ENCODE measurements around the gene MUC6.

The MUC6 gene

DNA sequence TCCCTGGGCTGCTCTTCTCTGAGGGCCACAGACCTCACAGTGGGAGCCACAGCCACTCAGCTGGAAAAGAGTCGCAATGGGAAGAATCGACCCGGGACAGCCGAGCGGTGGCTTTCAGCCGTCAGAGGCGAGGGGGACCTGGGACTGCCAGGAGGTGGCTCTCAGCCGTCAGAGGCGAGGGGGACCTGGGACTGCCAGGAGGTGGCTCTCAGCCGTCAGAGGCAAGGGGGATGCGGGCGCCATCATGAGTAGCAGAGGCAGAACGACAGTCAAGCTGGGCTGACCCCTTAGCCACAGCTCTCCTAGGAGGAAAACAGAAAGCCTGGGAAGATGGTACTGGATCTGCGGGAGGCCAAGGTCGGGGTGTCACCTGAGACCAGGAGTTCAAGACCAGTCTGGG lies 23.2 kb upstream of the MUC6 start:
- H3K4me3 ChIP-seq (ENCODE audit: insufficient read depth, low read depth, low read length, poor library complexity, severe bottlenecking) = no peak overlapping the region
- H3K4me1 ChIP-seq (ENCODE audit: control insufficient read depth, insufficient read depth, low read length, poor library complexity, severe bottlenecking) = no peaks in the 10 kb centered on the region
- no peaks in the 10 kb centered on the region for H3K9me3 ChIP-seq (ENCODE audit: control insufficient read depth, low read length)
- no peak overlapping the region for H3K27ac ChIP-seq (ENCODE audit: insufficient read depth, low read length, poor library complexity, severe bottlenecking)
- DNase-seq = no peak
- H3K36me3 ChIP-seq (ENCODE audit: control insufficient read depth, insufficient read depth, low read length) = no peaks in the 10 kb centered on the region
- H3K27me3 ChIP-seq (replicated peaks; ENCODE audit: control insufficient read depth, insufficient read depth, low read length, poor library complexity, severe bottlenecking) = no peaks in the 10 kb centered on the region

DNA sequence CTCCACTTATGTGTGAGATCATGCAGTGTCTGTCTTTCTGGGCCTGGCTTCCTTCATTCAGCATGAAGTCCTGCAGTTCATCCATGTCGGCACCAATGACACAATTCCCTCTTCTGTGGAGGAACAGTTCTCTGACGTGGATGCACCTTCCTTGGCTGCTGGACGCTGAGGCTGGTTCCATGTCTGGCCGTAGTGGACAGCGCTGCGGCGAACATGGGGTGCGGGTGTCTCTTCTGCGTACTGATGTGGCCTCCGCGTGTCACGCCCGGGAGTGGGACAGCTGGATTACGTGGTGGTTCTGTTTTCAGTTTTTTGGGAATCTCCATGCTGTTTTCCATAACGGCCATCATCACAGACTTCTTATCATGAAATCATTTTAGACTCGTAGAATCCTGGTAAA lies 21.3 kb upstream of the MUC6 start:
- no peak for DNase-seq
- Histone ChIP-seq H3K27ac (ENCODE audit: insufficient read depth, low read length, poor library complexity, severe bottlenecking) (no peak overlapping the region), H3K27me3 (replicated peaks; ENCODE audit: control insufficient read depth, insufficient read depth, low read length, poor library complexity, severe bottlenecking) (no peaks in the 10 kb centered on the region), H3K36me3 (ENCODE audit: control insufficient read depth, insufficient read depth, low read length) (no peaks in the 10 kb centered on the region), H3K4me1 (ENCODE audit: control insufficient read depth, insufficient read depth, low read length, poor library complexity, severe bottlenecking) (no peaks in the 10 kb centered on the region), H3K4me3 (ENCODE audit: insufficient read depth, low read depth, low read length, poor library complexity, severe bottlenecking) (no peak overlapping the region), H3K9me3 (ENCODE audit: control insufficient read depth, low read length) (no peaks in the 10 kb centered on the region)

- Histone ChIP-seq H3K9me3 (ENCODE audit: control insufficient read depth, low read length) (no peaks in the 10 kb centered on the region), H3K36me3 (ENCODE audit: control insufficient read depth, insufficient read depth, low read length) (no peaks in the 10 kb centered on the region), H3K27me3 (replicated peaks; ENCODE audit: control insufficient read depth, insufficient read depth, low read length, poor library complexity, severe bottlenecking) (no peaks in the 10 kb centered on the region), H3K27ac (ENCODE audit: insufficient read depth, low read length, poor library complexity, severe bottlenecking) (no peak overlapping the region), H3K4me3 (ENCODE audit: insufficient read depth, low read depth, low read length, poor library complexity, severe bottlenecking) (no peak overlapping the region), H3K4me1 (ENCODE audit: control insufficient read depth, insufficient read depth, low read length, poor library complexity, severe bottlenecking) (peaks cover 3% of the 10 kb centered on the region)
- DNase-seq = no peak
These were observed 19.7 kb upstream of the MUC6 start for GRCh38 chr11:1055990-1056771.

DNA sequence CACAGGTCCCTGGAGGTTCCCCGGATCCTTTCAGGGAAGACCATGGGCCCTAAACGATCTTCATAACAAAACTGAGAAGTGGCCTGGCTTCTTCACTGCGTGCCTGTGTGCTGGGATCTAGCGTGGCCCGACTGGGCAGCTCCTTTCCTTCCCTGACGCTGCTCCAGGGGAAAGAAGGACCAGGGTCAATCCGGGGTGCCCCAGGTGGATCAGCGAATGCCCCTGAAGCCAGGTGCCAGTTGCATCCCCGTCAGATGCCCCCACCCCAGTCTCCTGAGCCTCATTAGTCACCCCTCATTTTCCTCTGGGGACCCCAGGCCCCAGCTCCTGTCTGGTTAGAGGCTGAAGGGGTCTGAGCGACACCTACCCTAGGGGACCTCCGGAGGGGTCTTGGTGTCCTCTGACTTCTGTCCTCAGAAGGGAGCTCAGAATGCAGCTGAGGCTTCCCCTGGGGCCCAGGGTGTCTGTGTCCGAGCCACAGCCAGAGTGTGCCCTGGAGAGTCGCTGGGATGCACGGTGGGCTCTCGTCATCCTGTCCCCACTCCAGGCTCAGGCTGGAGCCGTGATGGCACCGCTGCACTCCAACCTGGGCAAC lies 18.7 kb upstream of the MUC6 start:
- no peaks in the 10 kb centered on the region for H3K27me3 ChIP-seq (replicated peaks; ENCODE audit: control insufficient read depth, insufficient read depth, low read length, poor library complexity, severe bottlenecking)
- no peaks in the 10 kb centered on the region for H3K9me3 ChIP-seq (ENCODE audit: control insufficient read depth, low read length)
- H3K36me3 ChIP-seq (ENCODE audit: control insufficient read depth, insufficient read depth, low read length) = no peaks in the 10 kb centered on the region
- H3K4me3 ChIP-seq (ENCODE audit: insufficient read depth, low read depth, low read length, poor library complexity, severe bottlenecking) = no peak overlapping the region
- no peak overlapping the region for H3K27ac ChIP-seq (ENCODE audit: insufficient read depth, low read length, poor library complexity, severe bottlenecking)
- DNase-seq = no peak
- H3K4me1 ChIP-seq (ENCODE audit: control insufficient read depth, insufficient read depth, low read length, poor library complexity, severe bottlenecking) = peaks cover 8% of the 10 kb centered on the region

DNA sequence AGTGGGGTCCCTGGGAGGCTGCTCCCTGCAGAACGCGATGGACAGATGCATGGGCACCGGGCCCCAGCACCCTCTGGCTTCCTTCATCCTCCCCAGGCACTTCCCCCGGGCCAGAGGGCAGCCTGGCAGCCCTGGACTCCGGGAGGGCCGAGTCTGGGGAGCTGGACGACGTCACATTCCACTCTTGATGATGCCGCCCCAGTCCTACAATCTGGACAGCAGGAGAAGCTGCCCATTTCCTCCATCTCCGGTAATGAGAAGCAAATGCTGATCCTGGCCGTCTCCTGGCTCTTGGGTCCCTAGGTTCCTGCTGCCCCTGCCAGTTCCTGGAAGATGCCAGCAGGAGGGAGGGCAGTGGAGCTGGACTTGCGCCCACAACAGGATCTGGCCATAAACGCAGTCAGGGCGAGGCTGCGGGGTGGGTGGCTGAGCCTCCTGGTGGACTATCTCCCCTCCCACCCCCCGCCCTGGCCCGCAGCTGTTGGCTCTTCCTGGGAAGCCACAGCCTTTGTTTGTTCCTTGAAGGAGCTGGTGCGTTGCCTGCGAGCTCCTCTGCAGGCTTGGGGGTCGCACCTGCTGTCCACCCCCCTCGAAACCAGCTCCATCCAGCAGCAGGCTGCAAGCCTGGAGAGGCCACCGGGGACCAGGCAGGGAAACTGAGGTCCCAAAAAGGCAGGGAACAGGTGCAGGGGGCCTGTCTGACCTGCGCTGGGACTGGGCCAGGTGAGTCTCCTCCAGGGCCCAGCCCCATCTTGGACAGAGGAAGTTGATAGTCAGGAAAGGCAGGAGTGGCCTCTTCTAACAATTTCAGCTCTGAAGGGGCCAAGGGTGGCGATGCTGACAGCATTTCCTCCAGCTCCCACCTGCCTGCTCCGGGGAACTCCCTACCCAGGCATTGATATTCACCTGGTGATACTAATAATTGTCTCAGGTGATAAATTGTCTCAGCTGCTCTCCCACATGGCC lies 17.9 kb upstream of the MUC6 start:
- H3K27me3 ChIP-seq (replicated peaks; ENCODE audit: control insufficient read depth, insufficient read depth, low read length, poor library complexity, severe bottlenecking) = no peaks in the 10 kb centered on the region
- peaks cover 8% of the 10 kb centered on the region for H3K4me1 ChIP-seq (ENCODE audit: control insufficient read depth, insufficient read depth, low read length, poor library complexity, severe bottlenecking)
- no peak for DNase-seq
- no peaks in the 10 kb centered on the region for H3K36me3 ChIP-seq (ENCODE audit: control insufficient read depth, insufficient read depth, low read length)
- H3K9me3 ChIP-seq (ENCODE audit: control insufficient read depth, low read length) = no peaks in the 10 kb centered on the region
- H3K4me3 ChIP-seq (ENCODE audit: insufficient read depth, low read depth, low read length, poor library complexity, severe bottlenecking) = no peak overlapping the region
- no peak overlapping the region for H3K27ac ChIP-seq (ENCODE audit: insufficient read depth, low read length, poor library complexity, severe bottlenecking)

- Histone ChIP-seq H3K36me3 (ENCODE audit: control insufficient read depth, insufficient read depth, low read length) (no peaks in the 10 kb centered on the region), H3K4me3 (ENCODE audit: insufficient read depth, low read depth, low read length, poor library complexity, severe bottlenecking) (no peak overlapping the region), H3K27ac (ENCODE audit: insufficient read depth, low read length, poor library complexity, severe bottlenecking) (no peak overlapping the region), H3K27me3 (replicated peaks; ENCODE audit: control insufficient read depth, insufficient read depth, low read length, poor library complexity, severe bottlenecking) (peaks cover 3% of the 10 kb centered on the region), H3K9me3 (ENCODE audit: control insufficient read depth, low read length) (no peaks in the 10 kb centered on the region), H3K4me1 (ENCODE audit: control insufficient read depth, insufficient read depth, low read length, poor library complexity, severe bottlenecking) (peaks cover 8% of the 10 kb centered on the region)
- no peak for DNase-seq
These were observed 16.8 kb upstream of the MUC6 start for GRCh38 chr11:1053121-1053901.

GRCh38 chr11:1052133-1053011 lies 15.9 kb upstream of the MUC6 start:
- Histone ChIP-seq H3K4me1 (ENCODE audit: control insufficient read depth, insufficient read depth, low read length, poor library complexity, severe bottlenecking) (peaks cover 8% of the 10 kb centered on the region), H3K36me3 (ENCODE audit: control insufficient read depth, insufficient read depth, low read length) (no peaks in the 10 kb centered on the region), H3K27me3 (replicated peaks; ENCODE audit: control insufficient read depth, insufficient read depth, low read length, poor library complexity, severe bottlenecking) (peaks cover 3% of the 10 kb centered on the region), H3K9me3 (ENCODE audit: control insufficient read depth, low read length) (no peaks in the 10 kb centered on the region), H3K27ac (ENCODE audit: insufficient read depth, low read length, poor library complexity, severe bottlenecking) (no peak overlapping the region), H3K4me3 (ENCODE audit: insufficient read depth, low read depth, low read length, poor library complexity, severe bottlenecking) (no peak overlapping the region)
- DNase-seq = no peak

DNA sequence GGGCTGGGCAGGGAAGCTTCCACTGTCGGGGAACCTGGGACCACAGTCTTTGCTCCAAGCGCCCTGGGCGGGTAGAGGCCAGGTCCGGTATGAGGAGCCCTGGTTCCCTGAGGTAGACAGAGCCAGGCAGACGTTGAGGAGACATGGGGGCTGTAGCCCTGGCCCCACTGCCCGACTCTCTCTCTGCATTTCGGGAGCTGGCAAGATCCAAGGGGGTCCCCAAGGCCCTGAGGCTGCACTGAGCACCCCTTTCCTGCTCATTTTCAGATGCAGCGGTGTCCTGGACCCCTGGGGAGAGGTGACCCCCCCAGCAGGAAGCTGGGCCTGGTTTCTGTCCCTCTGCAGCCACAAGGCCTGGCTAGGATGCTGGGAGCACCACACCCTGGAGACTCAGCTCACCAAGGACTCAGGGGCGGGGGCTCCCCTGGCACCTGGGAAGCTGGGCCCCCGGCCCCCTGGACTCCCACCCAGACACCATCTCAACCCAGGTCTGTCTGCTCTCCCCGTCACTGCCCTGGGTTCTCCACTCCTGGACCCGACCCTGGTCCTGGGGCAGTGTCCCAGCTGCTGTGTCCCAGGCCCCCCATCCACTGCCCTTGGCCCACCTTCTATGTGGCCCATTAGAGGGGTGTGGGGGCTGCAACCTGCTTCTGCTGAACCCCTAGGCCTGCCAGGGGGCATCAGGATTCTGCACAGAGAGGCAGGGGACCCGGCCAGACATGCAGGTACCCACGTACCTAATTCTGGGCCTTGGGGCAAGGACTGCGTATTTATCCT lies 15.0 kb upstream of the MUC6 start:
- DNase-seq = no peak
- peaks cover 8% of the 10 kb centered on the region for H3K4me1 ChIP-seq (ENCODE audit: control insufficient read depth, insufficient read depth, low read length, poor library complexity, severe bottlenecking)
- H3K4me3 ChIP-seq (ENCODE audit: insufficient read depth, low read depth, low read length, poor library complexity, severe bottlenecking) = no peak overlapping the region
- no peaks in the 10 kb centered on the region for H3K36me3 ChIP-seq (ENCODE audit: control insufficient read depth, insufficient read depth, low read length)
- H3K27me3 ChIP-seq (replicated peaks; ENCODE audit: control insufficient read depth, insufficient read depth, low read length, poor library complexity, severe bottlenecking) = peaks cover 3% of the 10 kb centered on the region
- H3K9me3 ChIP-seq (ENCODE audit: control insufficient read depth, low read length) = no peaks in the 10 kb centered on the region
- H3K27ac ChIP-seq (ENCODE audit: insufficient read depth, low read length, poor library complexity, severe bottlenecking) = no peak overlapping the region

All from effector memory CD4-positive, alpha-beta T cell (primary cell).